ENCODE measurements around the gene PRKX. TPM values are rescaled to one million over a fixed set of nuclear protein-coding genes. Genes with fewer than 3 reads are reported as not detected.
"Not testable (repeated sequence)": the region's sequence is repeated elsewhere in the genome, so short reads cannot be mapped to it uniquely, and the experiment has no call there.

PRKX gene
- total and polyA plus RNA-seq, 8 donors = 2.5 to 20.7 (median 5.7) TPM

- H3K27ac ChIP-seq = peak overlapping the region in 2 of 4 donors; percentile 23 to 37
- no peaks in the 10 kb centered on the region for H3K9me3 ChIP-seq
- peak overlapping the region; percentile 49 to 76 (median 52) for H3K4me3 ChIP-seq
- ATAC-seq (peak; percentile 33 to 49 (median 40)), FAIRE-seq (no peak), DNase-seq (peak in 2 of 6 donors; percentile 28 to 82)
- 1 to 2% methylated on average over 27 to 38 of the region's 38 CpGs for WGBS, 2 donors
- no peaks in the 10 kb centered on the region for H3K27me3 ChIP-seq
- H3K36me3 ChIP-seq = no peaks in the 10 kb centered on the region
- H3K4me1 ChIP-seq = no peaks in the 10 kb centered on the region
- TF ChIP-seq CTCF (IDR thresholded peaks at IDR 0.05) = no peak
- intact Hi-C loops (cut with DNase I) = no loop called here
These were observed 602 bp downstream of the PRKX start for GRCh38 chrX:3712870-3713224.

GRCh38 chrX:3712051-3712869 lies 1.2 kb downstream of the PRKX start:
- no peak for TF ChIP-seq CTCF (IDR thresholded peaks at IDR 0.05)
- Histone ChIP-seq H3K36me3 (no peaks in the 10 kb centered on the region), H3K9me3 (no peaks in the 10 kb centered on the region), H3K27me3 (no peaks in the 10 kb centered on the region), H3K27ac (peak overlapping the region in 2 of 4 donors; percentile 22 to 23), H3K4me1 (no peaks in the 10 kb centered on the region), H3K4me3 (peak overlapping the region; percentile 49 to 76 (median 52))
- intact Hi-C loops (cut with DNase I) = no loop called here
- DNase-seq (peak in 2 of 6 donors; percentile 11 to 39), ATAC-seq (peak; percentile 7 to 13 (median 9)), FAIRE-seq (no peak)
- WGBS, 2 donors = 16 to 40% methylated on average over 39 of the region's 39 CpGs

- Histone ChIP-seq H3K27me3 (no peaks in the 10 kb centered on the region), H3K4me1 (no peaks in the 10 kb centered on the region), H3K27ac (no peak overlapping the region), H3K4me3 (peak overlapping the region in 1 of 4 donors; percentile 76), H3K9me3 (no peaks in the 10 kb centered on the region), H3K36me3 (no peaks in the 10 kb centered on the region)
- 45 to 69% methylated on average over 16 of the region's 16 CpGs for WGBS, 2 donors
- ATAC-seq = no peak
- FAIRE-seq = no peak
- no peak for TF ChIP-seq CTCF (IDR thresholded peaks at IDR 0.05)
- intact Hi-C loops (cut with DNase I) = no loop called here
- no peak for DNase-seq
These were observed 2.0 kb downstream of the PRKX start for GRCh38 chrX:3711331-3711917.

- H3K9me3 ChIP-seq; H3K4me3 ChIP-seq; H3K27me3 ChIP-seq; H3K4me1 ChIP-seq; DNase-seq; intact Hi-C loops (cut with DNase I); ATAC-seq; H3K27ac ChIP-seq; H3K36me3 ChIP-seq: not testable (repeated sequence)
- WGBS, 2 donors = 38 to 55% methylated on average over 7 of the region's 8 CpGs
- peak; percentile 45 for FAIRE-seq
These were observed 5.7 kb downstream of the PRKX start for GRCh38 chrX:3707673-3708274.

- Histone ChIP-seq H3K4me3 (no peak overlapping the region), H3K27me3 (no peaks in the 10 kb centered on the region), H3K4me1 (no peaks in the 10 kb centered on the region), H3K36me3 (no peaks in the 10 kb centered on the region), H3K9me3 (no peaks in the 10 kb centered on the region), H3K27ac (no peak overlapping the region)
- FAIRE-seq = no peak
- no peak for ATAC-seq
- WGBS, 2 donors = 87 to 96% methylated on average over 11 of the region's 11 CpGs
- DNase-seq = no peak
- intact Hi-C loops (cut with DNase I) = no loop called here
- TF ChIP-seq CTCF (IDR thresholded peaks at IDR 0.05) = no peak
These were observed 7.0 kb downstream of the PRKX start for GRCh38 chrX:3706481-3706880.

GRCh38 chrX:3703251-3703650 lies 10.2 kb downstream of the PRKX start:
- DNase-seq; H3K4me1 ChIP-seq; H3K9me3 ChIP-seq; ATAC-seq; FAIRE-seq; H3K27me3 ChIP-seq; H3K36me3 ChIP-seq; H3K4me3 ChIP-seq; H3K27ac ChIP-seq; intact Hi-C loops (cut with DNase I): not testable (repeated sequence)
- 60 to 82% methylated on average over 3 of the region's 3 CpGs for WGBS, 2 donors

- H3K4me1 ChIP-seq; H3K9me3 ChIP-seq; ATAC-seq; H3K4me3 ChIP-seq; intact Hi-C loops (cut with DNase I); H3K36me3 ChIP-seq; H3K27me3 ChIP-seq; FAIRE-seq; DNase-seq; H3K27ac ChIP-seq: not testable (repeated sequence)
- 42 to 49% methylated on average over 3 of the region's 3 CpGs for WGBS, 2 donors
These were observed 11.4 kb downstream of the PRKX start for GRCh38 chrX:3702095-3702494.

GRCh38 chrX:3701445-3701928 lies 12.0 kb downstream of the PRKX start:
- intact Hi-C loops (cut with DNase I); DNase-seq; FAIRE-seq; ATAC-seq; H3K36me3 ChIP-seq; H3K4me3 ChIP-seq; H3K27me3 ChIP-seq; H3K4me1 ChIP-seq; H3K27ac ChIP-seq; H3K9me3 ChIP-seq: not testable (repeated sequence)
- 85 to 91% methylated on average over 10 of the region's 10 CpGs for WGBS, 2 donors
